T47D (cell line): Measurements from ENCODE around the gene BICDL1.

Source experiments
- DNase-seq, 2 experiments: peaks; one replicate each; pipeline versions ENCODE4 v3.0.0 to v3.0.0-alpha.2; 2011 to 2012; ENCODE audit warnings: low read depth in 1 of 2, low spot score in 1 of 2
- JUND ChIP-seq: IDR thresholded peaks from 2 replicates; pipeline ENCODE4 v1.6.1; 2012; ENCODE audit warnings: low read depth
- in situ Hi-C: cut with HindIII; loops from 2 replicates; pipeline ENCODE4 v1.10.0; 2016; ENCODE audit warnings: low sequenced_read_pairs, low pct_unique_long_range_greater_than_20kb

The BICDL1 gene

DNA sequence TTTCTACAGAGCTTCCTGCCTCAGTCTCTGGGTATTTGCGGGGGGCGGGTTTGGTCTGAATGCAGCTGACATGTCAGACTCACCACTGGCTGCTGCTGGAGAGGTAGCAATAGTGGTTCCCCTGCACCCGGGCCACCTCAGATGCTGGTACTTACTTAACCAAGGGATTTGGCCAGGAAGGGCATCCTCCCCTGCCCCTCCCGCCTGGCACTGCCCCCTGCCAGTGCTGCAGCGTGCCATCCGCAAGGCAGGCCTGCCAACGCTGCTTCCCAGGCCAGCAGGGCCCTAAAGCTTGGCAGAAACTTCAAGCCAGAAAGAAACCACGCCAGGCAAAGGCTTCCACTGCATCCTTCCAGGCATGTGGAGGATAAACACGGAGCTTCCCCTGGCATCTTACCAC lies 105.4 kb downstream of the BICDL1 start:
- no peak for DNase-seq
- in situ Hi-C loops: no loop called here
- no peak for TF ChIP-seq JUND

DNA sequence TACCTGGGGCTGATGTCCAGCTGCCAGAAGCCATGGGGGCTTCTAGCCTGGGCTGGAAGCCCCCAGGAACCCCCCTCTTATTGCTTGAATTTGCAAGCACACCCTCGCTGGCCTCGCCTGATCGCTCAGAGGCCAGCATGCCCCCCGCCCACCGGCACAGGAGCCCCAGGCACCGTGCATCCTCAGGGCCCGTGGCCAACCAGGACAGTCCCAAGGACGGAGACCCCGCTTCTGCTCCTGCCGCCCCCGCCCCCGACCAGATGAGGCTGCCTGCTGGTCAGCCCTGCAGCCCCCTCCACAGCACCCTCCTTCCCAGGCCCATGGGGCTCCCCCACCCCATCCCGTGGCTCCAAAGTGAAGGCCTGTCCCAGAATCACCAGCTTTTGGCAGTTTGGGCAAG lies 106.3 kb downstream of the BICDL1 start:
- TF ChIP-seq JUND: no peak

DNA sequence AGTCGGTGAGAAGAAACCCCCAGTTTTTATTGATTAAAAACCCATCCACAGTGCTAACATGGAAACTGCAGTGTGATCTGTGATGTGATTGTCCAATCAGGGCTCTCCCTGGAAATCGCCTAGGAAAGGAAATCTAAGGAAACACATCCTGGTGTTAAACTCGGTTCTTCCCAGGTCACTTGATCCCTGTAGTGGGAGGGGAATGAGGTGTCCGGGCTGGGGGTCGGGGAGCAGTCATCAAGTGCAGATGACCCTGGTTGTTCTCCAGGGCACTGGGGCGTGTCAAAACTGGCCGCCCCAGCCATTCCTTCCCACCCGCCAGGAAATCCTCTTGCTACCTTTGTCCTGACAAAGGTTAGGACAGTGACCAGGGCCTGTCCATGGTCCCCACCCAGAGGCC lies 106.7 kb downstream of the BICDL1 start:
- no peak for DNase-seq
- TF ChIP-seq JUND: no peak
- in situ Hi-C loops: no loop called here

More for the DNA sequence above, 106.3 kb downstream of the BICDL1 start:
- in situ Hi-C loops: no loop called here
- no peak for DNase-seq

DNA sequence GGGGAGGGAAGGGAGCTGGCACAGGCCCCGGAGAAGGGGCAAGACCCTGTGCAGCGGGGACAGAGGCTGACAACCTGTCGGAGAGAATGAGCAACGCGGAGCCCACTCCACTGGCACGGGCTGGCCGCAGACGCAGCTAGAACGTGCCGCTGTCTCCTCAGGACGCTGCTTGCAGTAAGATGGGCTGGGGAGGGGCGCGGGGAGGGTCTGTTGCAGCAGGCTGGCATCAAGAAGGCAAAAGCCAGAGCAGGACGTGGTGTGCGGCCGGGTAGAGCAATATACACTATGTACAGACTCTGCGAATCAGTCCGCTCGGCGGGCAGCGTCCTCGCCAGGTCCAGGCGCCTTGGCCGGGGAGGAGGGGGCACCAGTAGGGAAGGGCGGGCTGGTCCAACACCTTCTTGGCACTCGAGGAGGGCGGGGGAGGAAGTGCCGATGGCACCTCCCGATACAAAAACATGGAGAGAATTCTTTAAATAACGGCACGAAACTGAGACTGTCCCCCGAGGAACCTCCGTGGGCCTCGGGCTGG lies 107.7 kb downstream of the BICDL1 start:
- DNase-seq: no peak
- no peak for TF ChIP-seq JUND
- in situ Hi-C loops: no loop called here

DNA sequence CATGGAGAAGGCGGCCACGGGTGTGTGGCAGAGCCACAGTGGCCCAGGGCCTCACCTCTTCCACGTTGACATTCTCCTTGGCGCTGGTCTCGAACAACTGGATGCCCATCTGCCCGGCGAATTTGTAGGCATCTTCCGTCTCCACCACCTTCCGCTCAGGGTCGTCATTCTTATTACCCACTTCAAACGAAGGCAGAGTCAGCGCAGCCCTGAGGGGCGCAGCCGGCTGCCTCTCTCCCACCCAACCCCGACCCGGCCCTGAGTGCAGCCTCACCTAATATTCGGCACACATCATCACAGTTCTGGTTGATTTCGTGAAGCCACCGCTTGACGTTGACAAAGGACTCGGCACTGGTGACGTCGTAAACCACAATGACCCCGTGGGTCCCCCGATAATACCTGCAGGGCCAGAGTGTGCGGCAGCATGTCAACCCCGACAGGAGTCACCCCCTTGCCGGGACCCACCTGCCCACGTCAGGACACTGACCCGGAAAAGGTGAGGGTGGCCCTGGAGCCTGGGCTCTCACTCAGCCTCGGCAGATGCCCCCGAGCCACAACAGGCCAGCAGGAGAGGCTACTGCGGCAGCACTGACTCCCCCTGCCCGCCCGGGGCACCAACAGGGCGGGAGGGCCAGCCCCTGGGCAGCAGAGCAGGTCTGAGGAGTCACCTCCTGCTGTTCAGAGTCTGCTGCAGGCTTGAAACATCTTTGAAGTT lies 109.9 kb downstream of the BICDL1 start:
- no peak for TF ChIP-seq JUND
- DNase-seq: no peak
- in situ Hi-C loops: no loop called here

DNA sequence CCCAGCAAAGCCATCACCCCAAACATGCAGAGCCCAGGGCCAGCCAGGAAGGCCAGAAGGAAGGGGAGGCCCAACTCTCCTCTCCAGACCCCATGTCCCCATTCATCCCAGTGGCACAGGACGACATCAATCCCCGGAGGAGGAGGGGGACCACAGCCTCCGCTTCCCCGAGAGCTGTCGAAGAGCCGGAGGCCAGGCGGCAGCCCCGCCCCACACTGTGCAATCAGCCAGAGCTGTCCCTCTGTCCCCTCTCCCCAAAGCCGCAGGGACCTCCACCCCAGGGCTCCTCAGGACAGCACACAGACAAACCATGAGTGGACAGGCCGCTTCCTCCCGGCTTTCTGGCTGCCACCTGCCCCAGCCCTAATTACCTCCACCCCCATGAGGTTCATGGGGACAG lies 110.7 kb downstream of the BICDL1 start:
- no peak for DNase-seq
- no peak for TF ChIP-seq JUND
- in situ Hi-C loops: no loop called here

DNA sequence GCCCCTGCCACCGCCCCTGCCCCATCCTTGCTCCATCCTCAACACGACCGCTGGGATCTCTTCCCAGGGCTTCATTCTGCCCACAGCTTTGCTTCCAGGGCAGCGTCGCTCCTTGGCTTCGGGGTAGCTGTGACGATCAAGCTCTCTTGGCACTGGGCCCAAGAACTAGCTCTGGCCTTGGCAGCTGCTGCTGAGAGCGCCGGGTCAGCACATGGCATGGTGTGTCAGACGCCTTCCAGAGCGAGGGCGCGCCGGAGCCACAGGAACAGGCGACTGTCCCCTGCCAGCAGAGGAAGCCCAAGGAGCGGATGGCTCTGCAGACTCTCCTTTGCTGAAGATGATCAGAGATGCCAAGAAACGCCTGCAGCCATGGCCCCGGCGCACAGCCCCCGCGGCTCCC lies 111.6 kb downstream of the BICDL1 start:
- no peak for TF ChIP-seq JUND
- in situ Hi-C loops: no loop called here
- no peak for DNase-seq

DNA sequence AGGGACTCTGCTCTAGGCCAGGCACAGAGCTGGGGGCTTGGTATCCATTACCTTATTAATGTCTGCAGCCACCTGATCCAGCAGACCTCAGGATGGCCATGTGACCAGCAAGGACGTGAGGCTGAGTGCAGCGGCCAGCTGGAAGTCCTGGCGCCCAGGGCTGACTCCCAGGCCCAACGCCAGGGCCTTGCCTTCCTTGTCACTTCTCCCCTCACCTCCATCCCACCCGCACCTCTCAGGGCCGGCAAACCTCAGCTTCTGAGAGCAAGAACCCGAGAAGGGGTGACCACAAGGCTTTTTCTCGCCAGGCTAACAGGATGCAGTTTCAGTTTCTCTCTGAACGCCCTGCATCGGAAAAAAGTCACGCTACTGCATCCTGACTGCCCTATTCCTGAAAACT lies 112.1 kb downstream of the BICDL1 start:
- DNase-seq: no peak
- no peak for TF ChIP-seq JUND

DNA sequence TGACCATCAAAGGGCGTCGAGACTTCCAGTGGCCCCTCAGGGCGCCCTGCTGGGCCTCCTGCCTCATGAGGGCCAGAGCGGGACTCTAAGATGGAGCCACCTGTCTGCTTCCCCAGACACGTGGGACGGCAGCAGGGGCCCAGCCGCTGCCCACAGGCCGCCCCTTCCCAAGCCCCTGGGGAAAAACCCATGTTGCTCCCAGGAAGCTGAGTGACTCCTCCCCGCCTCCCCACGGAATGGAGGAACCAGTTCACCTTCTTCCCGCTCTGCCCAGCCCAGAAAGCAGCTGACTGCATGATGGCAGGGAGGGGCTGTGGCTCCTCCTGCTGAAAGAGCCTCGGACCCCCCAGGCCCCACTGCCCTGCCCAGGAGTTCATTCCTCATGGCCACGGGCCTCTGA lies 112.6 kb downstream of the BICDL1 start:
- peak in 1 of 2 experiments; percentile 71 for DNase-seq
- in situ Hi-C loops: no loop called here
- TF ChIP-seq JUND: no peak

More for the DNA sequence above, 112.1 kb downstream of the BICDL1 start:
- in situ Hi-C loops: no loop called here

DNA sequence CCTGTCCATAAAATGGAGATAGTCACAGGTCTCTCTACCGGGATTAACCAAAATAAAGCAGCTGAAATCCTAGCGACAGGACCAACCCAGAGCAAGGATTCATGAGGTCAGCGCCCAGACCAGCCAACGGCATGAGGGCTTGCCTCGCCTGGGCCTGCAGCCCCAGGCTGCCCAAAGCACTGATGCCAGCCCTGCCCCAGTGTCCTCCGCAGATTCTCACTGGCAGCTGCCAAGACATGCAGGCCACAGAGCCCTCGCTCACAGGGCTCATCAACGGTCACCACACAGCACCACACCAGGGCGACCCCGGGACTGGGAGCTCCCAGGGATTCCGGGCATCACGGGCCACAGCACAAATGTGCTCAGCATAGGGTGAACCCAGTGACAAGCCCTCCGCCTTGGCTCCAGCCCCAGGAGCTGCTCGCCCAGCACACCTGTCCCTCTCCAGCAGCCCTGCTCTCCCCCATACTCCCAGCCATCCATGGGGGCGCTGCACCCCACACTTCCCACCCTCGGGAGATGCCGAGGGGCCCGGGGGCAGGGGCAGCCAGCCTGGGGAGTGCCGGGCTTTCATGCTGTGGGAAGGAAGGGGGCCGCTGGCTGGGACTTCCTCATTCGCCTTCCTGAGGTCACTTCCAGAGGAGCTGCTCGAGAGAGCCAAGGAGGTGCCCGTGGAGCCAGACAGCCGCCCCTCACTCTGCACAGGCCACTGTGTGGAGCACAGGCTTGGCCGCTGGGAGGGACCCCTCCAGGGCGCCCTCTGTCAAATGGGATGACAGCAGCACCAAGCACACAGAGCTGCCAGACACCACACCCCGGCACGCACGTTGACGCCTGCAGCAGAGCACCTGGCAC lies 113.4 kb downstream of the BICDL1 start:
- DNase-seq: no peak
- TF ChIP-seq JUND: no peak
- in situ Hi-C loops: no loop called here

DNA sequence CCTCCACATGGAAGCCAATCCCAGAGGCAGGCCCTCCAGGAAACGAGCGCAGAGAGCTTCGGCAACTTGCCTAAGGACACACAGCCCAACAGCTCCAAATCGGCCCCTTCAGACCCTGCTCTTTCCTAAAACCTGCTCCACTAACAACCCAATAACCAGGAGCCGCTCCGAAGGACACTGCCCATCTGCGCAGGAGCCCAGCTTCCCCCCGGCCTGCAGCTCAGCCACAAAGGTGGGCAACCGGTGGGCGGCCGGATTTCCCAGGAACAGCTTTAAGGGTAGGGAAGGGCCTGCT lies 114.0 kb downstream of the BICDL1 start:
- no peak for TF ChIP-seq JUND
- in situ Hi-C loops: no loop called here
- DNase-seq: no peak

DNA sequence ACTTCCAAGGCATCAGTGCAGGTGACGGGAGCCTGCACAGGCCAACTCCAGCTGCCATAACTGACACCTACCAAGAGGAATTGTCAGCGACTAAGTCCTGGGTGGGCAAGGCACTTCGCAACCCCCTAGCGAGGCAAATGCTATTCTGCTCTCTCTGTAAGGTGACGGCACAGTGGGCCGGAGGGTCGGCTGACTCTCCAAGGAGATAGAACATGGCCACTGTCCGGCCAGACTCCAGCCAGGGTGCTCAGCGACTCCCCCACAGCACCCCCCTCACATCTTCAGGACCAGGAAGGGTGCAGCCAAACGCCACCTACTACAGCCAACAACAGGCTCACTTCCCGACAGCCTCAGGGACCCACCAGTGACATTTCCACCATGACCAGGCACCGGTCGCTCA lies 114.3 kb downstream of the BICDL1 start:
- TF ChIP-seq JUND: no peak
- no peak for DNase-seq
- in situ Hi-C loops: no loop called here

DNA sequence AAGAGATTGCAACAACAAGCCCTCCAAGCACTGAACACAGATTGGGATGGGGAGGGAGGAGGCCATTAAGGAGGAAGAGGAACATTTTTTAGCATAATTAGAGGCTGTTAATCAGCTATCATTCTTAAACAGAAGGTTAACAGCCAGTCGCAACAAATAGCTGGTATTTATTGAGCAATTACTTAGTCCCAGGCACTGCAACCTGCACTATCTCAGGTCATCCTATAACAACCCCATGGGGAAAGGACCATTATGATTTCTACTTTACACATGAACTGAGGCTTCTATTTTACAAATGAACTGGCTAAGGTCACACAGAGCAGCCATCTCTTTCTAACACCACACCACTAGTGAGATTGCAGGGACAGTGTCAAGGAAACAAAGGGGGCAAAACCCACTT lies 117.1 kb downstream of the BICDL1 start:
- no peak for DNase-seq
- no peak for TF ChIP-seq JUND
- in situ Hi-C loops: no loop called here
